DMS153 treated with DMSO at 0.1 percent for 48 hours (cell line): ENCODE measurements around the gene OR2AP1.
"Not testable (repeated sequence)": the region's sequence is repeated elsewhere in the genome, so short reads cannot be mapped to it uniquely, and the experiment has no call there.

Experiments used
- DNase-seq: peaks from one replicate; lab custom pipeline; 2025; ENCODE audit not compliant: unreplicated experiment; lab: John Stamatoyannopoulos, UW

Gene OR2AP1

DNA sequence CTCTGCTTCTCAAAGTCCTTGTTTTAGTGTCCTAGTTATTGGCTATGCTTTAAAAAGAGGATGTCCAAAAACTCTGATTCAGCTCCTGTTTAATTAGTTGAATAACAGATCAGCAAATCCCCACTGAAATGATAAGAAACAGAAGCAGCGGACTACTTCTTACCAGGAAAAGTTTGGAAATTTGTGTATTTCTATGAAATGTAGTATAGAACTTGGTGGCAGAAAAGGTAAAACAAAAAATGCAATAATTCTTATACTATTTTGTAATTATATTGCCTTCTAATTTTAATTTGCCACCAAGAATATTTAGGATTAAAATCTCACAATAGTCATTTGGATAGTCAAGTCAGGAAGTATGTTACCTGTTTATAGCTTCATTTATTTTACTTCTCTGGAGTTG, at the start of gene OR2AP1:
TSS of gene OR2AP1 (plus strand) at position 301 of the 400 bp plus-strand sequence. CDS start 1,947 bp downstream, outside the sequence.
- DNase-seq, result no peak

DNA sequence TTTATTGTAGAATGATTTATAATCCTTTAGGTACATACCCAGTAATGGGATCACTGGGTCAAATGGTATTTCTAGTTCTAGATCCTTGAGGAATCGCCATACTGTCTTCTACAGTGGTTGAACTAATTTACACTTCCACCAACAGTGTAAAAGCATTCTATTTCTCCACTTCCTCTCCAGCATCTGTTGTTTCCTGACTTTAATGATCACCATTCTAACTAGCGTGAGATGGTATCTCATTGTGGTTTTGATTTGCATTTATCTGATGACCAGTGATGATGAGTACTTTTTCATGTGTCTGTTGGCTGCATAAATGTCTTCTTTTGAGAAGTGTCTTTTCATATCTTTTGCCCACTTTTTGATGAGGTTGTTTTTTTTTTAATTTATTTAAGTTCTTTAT, 24.0 kb upstream of the OR2AP1 start:
- not testable (repeated sequence) for DNase-seq

DNA sequence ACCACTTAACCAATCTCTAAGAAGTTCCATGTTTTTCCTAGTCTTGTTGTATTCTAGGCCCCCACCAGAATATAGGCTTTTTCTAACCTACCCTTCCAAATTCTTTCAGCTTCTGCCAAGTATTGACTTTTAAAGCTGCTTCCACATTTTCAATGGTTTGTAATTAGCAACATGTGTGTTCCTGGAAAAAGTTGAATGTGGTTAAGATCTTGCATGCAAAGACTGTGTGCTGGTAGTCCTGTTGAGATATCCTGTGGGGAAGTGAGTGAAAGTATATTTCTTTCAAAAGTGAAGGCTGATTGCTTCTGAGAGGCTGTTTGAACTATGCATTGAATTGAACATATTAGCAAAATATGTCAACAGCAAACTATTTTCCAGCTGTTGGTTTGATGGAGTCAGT, 23.5 kb upstream of the OR2AP1 start:
- no peak for DNase-seq

DNA sequence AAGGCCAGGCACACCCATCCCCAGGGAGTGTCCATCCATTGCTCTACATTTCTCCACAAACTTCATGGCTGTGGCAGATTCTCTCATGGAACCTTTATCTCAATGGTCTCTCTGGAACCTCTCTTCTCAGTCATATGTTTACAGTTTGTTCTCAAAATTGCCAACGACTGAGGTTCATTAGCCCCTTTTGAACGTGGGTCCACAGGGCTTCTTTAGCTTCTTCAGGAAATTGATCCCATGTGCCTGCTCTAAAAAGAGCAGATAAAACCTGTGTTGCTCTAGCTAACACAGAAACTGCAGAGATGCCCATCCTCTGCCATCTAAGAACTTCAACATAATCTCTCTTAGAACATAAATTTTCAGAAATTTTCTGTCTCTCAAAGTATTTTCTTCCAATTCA, 23.0 kb upstream of the OR2AP1 start, which contains the start of gene OR6C4:
TSS of gene OR6C4 (plus strand) at position 301 of the 400 bp plus-strand sequence. CDS start 1,625 bp downstream, outside the sequence.
- DNase-seq, result no peak

DNA sequence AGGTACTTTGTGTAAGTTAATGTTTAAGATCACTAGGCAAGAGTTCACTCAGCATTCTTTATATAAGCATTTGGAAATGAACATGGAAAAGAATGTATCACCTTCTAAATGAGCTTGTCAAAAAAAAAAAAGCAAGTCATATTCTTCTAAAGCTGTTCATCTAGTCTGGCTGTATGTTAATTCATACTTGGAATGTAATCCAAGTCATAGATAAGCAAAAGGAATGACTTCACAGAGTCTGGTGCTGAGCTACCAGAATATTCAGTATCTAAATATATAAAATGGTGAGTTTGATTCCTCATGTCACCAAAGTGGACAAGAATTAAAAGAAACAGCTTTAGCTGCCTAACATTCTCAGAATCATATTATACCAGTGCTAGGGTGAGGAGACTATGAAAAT, 18.0 kb upstream of the OR2AP1 start:
- DNase-seq, result no peak

DNA sequence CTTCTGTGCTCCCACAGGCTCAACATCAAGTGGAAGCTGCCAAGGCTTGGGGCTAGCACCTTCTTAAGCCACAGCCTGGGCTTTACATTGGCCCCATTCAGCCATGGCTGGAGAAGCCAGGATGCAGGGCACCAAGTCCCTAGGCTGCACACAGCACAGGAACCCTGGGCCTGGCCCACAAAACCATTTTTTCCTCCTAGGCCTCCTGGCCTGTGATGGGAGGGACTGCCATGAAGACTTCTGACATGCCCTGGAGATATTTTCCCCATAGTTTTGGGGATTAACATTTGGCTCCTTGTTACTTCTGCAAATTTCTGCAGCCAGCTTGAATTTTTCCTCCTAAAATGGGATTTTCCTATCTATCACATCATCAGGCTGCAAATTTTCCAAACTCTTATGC, 2.2 kb upstream of the OR2AP1 start:
- not testable (repeated sequence) for DNase-seq

DNA sequence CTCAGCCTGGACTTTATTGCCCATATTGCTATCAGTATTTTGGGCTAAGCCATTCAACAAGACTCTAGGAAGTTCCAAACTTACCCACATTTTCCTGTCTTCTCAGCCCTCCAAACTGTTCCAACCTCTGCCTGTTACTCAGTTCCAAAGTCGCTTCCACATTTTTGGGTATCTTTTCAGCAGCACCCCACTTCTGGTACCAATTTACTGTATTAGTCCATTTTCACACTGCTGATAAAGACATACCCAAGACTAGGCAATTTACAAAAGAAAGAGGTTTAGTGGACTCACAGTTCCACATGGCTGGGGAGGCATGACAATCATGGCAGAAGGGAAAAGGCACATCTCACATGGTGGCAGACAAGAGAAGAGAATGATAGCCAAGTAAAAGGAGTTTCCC, 1.6 kb upstream of the OR2AP1 start:
- not testable (repeated sequence) for DNase-seq

DNA sequence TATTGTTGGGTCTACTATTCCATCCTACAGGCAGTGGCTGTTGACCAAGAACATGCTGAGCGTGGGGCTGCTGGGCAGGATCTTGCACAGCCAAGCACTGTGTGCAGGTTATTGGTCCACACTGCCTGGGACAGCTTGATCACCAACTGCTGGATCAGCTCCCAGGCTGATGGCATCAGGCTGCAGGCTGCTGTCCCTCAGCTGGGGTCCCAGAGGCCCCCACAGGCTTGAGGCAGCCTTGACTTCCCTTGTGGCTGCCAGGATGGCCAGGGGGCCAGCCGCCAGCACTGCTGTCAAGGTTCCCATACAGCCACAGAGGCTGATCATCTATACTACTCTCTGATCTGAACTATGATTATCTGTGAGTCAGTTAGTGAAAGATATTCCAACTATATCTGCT, 9.8 kb downstream of the OR2AP1 start:
- DNase-seq, result no peak

DNA sequence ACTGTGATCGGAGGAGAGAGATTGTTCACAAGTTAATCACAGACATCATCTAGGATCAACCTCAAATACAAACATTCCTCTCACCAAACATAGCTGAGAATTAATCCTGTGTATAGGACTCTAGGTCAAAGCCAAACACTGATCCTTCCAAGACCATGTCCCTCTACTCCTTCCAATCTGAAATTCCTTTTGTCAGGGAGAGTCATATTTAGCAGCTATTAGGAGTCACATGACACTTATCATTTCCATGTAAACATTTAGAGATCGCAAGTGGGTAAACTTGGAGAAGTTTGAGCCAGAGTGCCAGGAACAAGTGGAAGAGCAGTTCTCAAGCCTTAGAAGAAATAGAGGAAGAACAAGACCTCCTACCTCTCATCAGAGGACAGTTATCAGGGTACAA, 13.5 kb downstream of the OR2AP1 start:
- no peak for DNase-seq

DNA sequence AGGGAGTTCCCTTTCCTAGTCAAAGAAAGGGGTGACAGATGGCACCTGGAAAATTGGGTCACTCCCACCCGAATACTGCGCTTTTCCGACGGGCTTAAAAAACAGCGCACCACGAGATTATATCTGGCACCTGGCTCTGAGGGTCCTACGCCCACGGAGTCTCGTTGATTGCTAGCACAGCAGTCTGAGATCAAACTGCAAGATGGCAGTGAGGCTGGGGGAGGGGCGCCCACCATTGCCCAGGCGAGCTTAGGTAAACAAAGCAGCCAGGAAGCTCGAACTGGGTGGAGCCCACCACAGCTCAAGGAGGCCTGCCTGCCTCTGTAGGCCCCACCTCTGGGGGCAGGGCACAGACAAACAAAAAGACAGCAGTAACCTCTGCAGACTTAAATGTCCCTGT, 17.9 kb downstream of the OR2AP1 start:
- not testable (repeated sequence) for DNase-seq

DNA sequence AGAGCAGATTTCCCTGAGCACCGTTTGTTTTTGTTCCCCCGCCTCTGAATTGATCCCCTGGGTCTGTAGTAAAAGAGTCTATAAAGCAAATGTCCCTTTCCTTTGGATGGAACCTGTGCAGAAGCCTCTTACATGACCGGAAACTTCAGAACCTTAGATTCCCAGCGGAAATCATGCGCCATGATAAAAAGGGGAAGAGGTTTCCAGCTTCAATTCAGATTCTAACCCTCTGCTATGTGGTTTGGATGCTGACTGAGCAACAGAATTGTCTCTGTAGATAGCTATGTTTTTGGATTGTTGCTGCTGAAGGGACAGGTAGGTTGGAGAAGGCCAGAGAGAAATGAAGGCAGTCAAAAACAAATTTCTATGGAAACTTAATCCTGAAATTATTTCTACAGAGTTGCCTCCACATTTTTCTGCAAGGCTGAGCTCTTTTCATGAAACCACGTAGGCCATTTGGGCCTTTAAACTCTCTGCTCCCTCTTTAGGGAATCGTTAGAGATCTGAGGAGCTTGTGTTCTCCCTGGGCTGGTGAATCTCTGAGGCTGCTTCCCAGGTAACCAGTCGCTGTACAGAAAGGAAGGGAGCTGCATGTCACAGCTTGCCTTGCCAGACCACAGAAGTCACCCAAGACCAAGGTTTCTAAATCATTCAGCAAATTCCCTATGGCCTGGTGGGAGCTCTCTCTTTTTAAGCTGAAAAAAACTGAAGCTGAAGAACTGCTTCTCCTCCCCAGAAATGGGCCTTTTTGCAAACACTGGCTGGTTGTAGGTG, 35.7 kb downstream of the OR2AP1 start:
- DNase-seq, result no peak

DNA sequence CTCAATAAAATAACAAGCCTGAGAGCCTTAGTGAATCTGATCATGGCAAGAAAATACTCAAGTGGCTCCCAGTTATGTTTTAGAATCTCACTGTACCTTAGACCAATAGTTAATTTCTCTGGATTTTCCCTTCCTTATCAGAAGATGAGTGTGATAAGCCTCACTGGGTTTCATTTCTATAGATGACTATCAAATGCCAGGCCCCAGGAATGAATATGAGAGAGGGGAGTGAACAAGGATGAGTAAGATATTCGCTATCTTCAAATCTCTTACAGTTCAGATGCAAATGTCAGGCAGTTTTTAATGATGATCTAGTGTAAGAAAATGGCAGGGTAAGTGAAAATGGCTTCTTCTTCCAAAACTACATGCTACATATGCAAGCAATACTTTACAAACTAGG, 38.3 kb downstream of the OR2AP1 start:
- no peak for DNase-seq

DNA sequence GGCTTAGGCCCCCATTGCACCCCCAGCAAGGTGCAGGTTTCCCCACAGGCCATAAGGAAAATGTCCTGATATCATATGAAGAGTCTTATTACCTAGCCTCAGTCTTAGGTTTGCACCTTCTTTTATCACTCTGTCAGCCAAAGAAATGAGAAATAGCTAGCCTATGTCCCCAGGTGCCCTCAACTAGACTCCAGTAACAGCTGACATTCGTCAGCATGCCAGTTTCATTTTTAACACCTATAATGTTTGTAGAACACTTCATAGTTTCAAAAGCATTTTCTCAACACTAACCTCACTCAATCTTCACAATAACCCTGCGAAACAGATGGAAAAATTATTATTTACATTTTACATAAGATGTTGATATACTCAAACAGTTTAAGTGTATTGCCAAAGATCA, 40.4 kb downstream of the OR2AP1 start:
- DNase-seq, result no peak

DNA sequence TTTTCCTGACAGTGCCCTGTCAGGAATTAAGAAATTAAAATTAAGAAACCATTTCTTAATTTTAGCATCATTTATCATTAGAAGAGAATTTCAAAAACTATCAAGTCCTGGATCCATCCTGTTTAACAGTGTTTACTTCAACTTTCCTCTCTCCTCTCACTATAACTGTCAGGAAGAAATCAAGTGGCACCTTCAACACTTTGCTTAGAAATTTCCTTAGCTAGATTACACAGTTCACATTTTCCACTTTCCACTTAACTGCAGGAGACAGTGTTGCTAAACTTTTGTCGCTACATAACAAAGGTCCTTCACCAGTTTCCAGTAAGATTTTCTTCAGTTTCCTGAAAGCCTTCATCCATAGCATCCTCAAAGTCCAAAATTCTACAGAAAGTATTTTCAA, 42.5 kb downstream of the OR2AP1 start:
- no peak for DNase-seq

DNA sequence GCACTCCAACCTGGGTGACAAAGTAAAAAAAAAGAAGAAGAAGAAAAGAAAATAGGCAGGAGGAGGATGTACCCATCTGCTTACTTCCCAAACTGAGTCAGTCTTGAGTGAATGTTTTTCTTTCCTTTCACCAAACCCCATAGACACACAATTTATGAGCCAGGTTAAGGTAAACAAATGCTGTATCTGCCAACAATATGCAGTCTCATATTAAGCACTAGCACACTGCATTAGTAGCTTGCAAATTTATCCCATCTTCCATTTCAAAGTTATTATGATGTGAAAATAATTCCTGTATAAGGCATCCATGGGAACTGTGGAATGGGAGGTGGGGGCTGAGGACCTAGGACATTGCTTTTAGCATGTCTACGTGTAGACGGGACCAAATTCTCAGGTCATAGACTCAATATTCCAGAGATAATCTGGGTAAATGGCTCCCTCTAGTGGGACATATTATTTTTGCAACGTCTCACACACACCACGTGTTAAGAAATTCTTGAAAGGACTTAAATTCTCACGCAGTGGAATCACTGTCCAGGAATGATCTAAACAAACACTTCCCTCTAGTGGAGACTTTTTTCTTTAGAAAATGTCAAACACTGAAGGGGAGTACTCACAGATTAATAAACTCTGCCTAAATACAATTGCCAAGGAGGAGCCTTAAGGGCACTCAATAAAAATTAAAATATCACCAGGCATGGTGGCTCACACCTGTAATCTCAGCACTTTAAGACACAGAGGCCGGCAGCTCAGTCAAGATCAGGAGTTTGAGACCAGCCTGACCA, 47.3 kb downstream of the OR2AP1 start:
- DNase-seq, result peak; percentile 65

DNA sequence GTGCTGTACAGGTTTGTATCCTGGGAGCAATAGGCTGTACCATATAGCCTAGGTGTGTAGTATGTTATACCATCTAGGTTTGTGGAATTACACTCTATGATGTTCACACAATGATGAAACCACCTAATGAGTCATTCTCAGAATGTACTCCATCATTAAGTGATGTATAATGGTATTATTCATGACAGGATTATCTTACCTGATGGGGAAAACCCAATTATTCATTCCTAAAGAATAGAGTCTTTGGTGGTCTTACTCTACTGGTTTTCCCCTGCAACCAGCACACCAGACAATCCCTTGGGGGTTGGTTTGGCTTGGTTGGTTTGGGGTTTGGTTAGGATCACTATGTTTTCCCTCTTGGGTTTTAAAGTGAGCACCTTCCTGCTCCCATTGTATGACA, 51.8 kb downstream of the OR2AP1 start:
- DNase-seq, result no peak
